ENCODE measurements around the gene EFNB2. TPM values are rescaled to one million over a fixed set of nuclear protein-coding genes. Genes with fewer than 3 reads are reported as not detected.

Gene EFNB2
- total and polyA plus RNA-seq, 2 of the 8 experiments (the other 6 are each of a cell fraction or from before 2014, with no cell fraction given): 8.2 to 12.0 TPM

GRCh38 chr13:106548064-106548696 lies 12.7 kb upstream of the EFNB2 start:
- H4K20me1 ChIP-seq (replicated peaks in 1 of 2; ENCODE audit: control insufficient read depth in 1 of 2, insufficient read depth in 2 of 2, low read length in 2 of 2): peaks cover 13 to 19% of the 10 kb centered on the region in 2 experiments
- WGBS, 2 experiments (ENCODE audit: extremely low coverage in 1 of 2, insufficient coverage in 1 of 2, insufficient read length in 1 of 2, insufficient replicate concordance in 2 of 2, low coverage in 1 of 2, low lambda C conversion rate in 2 of 2, missing lambda C conversion rate in 1 of 2): 95% methylated on average over 3 of the region's 3 CpGs; no CpG with 5 or more reads in 1 of the 2 experiments
- peaks cover 7 to 67% (median 27%) of the 10 kb centered on the region in 4 experiments; a peak in 7 of 8 replicates for H3K36me3 ChIP-seq (ENCODE audit: control insufficient read depth in 2 of 4, insufficient read depth in 4 of 4, low read length in 3 of 4)

More at GRCh38 chr13:106548064-106548696, 12.7 kb upstream of the EFNB2 start:
- no peak overlapping the region for H4K8ac ChIP-seq (ENCODE audit: extremely low read depth, insufficient read depth, low read length)
- no peak overlapping the region for H3K23ac ChIP-seq (ENCODE audit: insufficient read length)
- DNase-seq (ENCODE audit: low read depth in 1 of 2, low spot score in 2 of 2) (no peak), FAIRE-seq (no peak)
- no peaks in the 10 kb centered on the region for H3K4me1 ChIP-seq (replicated peaks in 1 of 4; ENCODE audit: control insufficient read depth in 3 of 4, insufficient read depth in 4 of 4, low read length in 3 of 4)
- H2BK15ac ChIP-seq (ENCODE audit: low read length): no peak overlapping the region
- 0 out of 2 replicates have a peak, but pooled peaks have one; percentile 14 for TF ChIP-seq POLR2AphosphoS5 (IDR thresholded peaks at IDR 0.05; ENCODE audit: low read depth, low read length)
- no peak for TF ChIP-seq KDM5A (IDR thresholded peaks at IDR 0.05; ENCODE audit: low read length)
- TF ChIP-seq POLR2A (IDR thresholded peaks at IDR 0.05; ENCODE audit: control extremely low read depth in 1 of 2, low read depth in 2 of 2, low read length in 2 of 2): 0 out of 3 replicates have a peak, but pooled peaks of 1 of the 2 experiments have one; percentile 31
- TF ChIP-seq TCF12 (IDR thresholded peaks at IDR 0.05; ENCODE audit: low read depth, low read length): no peak
- no peak overlapping the region for H3K14ac ChIP-seq (ENCODE audit: insufficient read length)
- H2AFZ ChIP-seq (ENCODE audit: low read length): no peak overlapping the region
- H3K4me3 ChIP-seq (ENCODE audit: extremely low read depth in 1 of 4, insufficient read depth in 2 of 4, low read depth in 3 of 4, low read length in 4 of 4): no peak overlapping the region
- H3K27me3 ChIP-seq (replicated peaks in 1 of 4; ENCODE audit: control insufficient read depth in 3 of 4, extremely low read depth in 1 of 4, insufficient read depth in 3 of 4, low read length in 3 of 4): no peaks in the 10 kb centered on the region
- no peaks in the 10 kb centered on the region for H3K23me2 ChIP-seq (ENCODE audit: low read depth, low read length)
- no peak overlapping the region for H3K56ac ChIP-seq (replicated peaks; ENCODE audit: insufficient read length, low read depth, low read length)
- H3K27ac ChIP-seq (ENCODE audit: low read depth, low read length): no peak overlapping the region
- ChIA-PET POLR2A (ENCODE audit: partially characterized antibody) (no interaction called here), CTCF (ENCODE audit: partially characterized antibody) (interaction anchor here (0.6 kb wide), 1 partner anchor 95 kb away, joined by 3 read pairs; no protein-coding TSS in a partner anchor)
- H4K5ac ChIP-seq (ENCODE audit: insufficient read length, low read depth, low read length): no peak overlapping the region
- no peak overlapping the region for H3K9ac ChIP-seq (replicated peaks in 1 of 4; ENCODE audit: extremely low read depth in 1 of 4, low read depth in 3 of 4, low read length in 3 of 4)
- no peak overlapping the region for H2BK12ac ChIP-seq (ENCODE audit: low read depth, low read length)
- peaks cover 2% of the 10 kb centered on the region; the same call in 1 of the 2 replicates for H3K79me1 ChIP-seq (ENCODE audit: low read depth, low read length)
- H3K18ac ChIP-seq (ENCODE audit: extremely low read depth, low read length): no peak overlapping the region
- peaks cover 3 to 91% of the 10 kb centered on the region in 2 experiments; a peak in 3 of 4 replicates for H3K79me2 ChIP-seq (ENCODE audit: control insufficient read depth in 1 of 2, insufficient read depth in 2 of 2, low read length in 2 of 2)
- no peak overlapping the region for H3K4me2 ChIP-seq (ENCODE audit: insufficient read depth in 1 of 2, low read depth in 2 of 2, low read length in 2 of 2)
- no peaks in the 10 kb centered on the region for H3K9me3 ChIP-seq (ENCODE audit: insufficient read depth in 2 of 2, low read depth in 1 of 2, low read length in 1 of 2)
- H2BK20ac ChIP-seq (ENCODE audit: low read length): no peak overlapping the region
- no peak overlapping the region for H3K4ac ChIP-seq (replicated peaks; ENCODE audit: insufficient read length, low read depth, low read length)
- H2AK5ac ChIP-seq (ENCODE audit: low read depth, low read length): no peak overlapping the region
- H2BK120ac ChIP-seq (replicated peaks; ENCODE audit: low read depth, low read length): no peak overlapping the region
- no peak overlapping the region for H4K91ac ChIP-seq (replicated peaks; ENCODE audit: insufficient read length, low read length)
- no peak overlapping the region for H2BK5ac ChIP-seq (ENCODE audit: low read depth, low read length)

All from H1 (cell line).